Activated naive CD4-positive, alpha-beta T cell treated with anti-CD3 and anti-CD28 coated beads, Interleukin-2, amount 10 ng/mL, durations not matched to agents 7 days and 5 days (primary cell): ENCODE data around the gene TOM1L2.

Source experiments
- CTCF ChIA-PET: fragments of 350-600 bp; sonication (Branson Sonifier 250); formaldehyde crosslinking; loops from one replicate; lab custom pipeline; 2021; ENCODE audit warnings: antibody characterized with exemption; lab: Charles Lee
- DNase-seq: peaks from one replicate; pipeline ENCODE4 v3.0.0-alpha.2; 2020
- H3K27ac Mint-ChIP-seq: one replicate; pipeline ENCODE4 v1.8.0; 2021; ENCODE audit warnings: mild to moderate bottlenecking, moderate library complexity, mixed read lengths
- H3K27me3 Mint-ChIP-seq: one replicate; pipeline ENCODE4 v1.8.0; 2021; ENCODE audit warnings: mild to moderate bottlenecking, mixed read lengths
- H3K36me3 Mint-ChIP-seq: one replicate; pipeline ENCODE4 v1.8.0; 2021; ENCODE audit warnings: mixed read lengths
- H3K4me1 Mint-ChIP-seq: one replicate; pipeline ENCODE4 v1.8.0; 2021; ENCODE audit warnings: mixed read lengths
- H3K4me3 Mint-ChIP-seq: one replicate; pipeline ENCODE4 v1.8.0; 2021; ENCODE audit warnings: mild to moderate bottlenecking, moderate library complexity, mixed read lengths
- H3K9me3 Mint-ChIP-seq: one replicate; pipeline ENCODE4 v1.8.0; 2021; ENCODE audit warnings: mixed read lengths

Gene TOM1L2

GRCh38 chr17:17938388-17939107 lies 33.7 kb downstream of the TOM1L2 start:
- no peaks in the 10 kb centered on the region for H3K27me3 Mint-ChIP-seq
- no peaks in the 10 kb centered on the region for H3K36me3 Mint-ChIP-seq
- H3K9me3 Mint-ChIP-seq: no peaks in the 10 kb centered on the region
- no peak overlapping the region for H3K27ac Mint-ChIP-seq
- H3K4me3 Mint-ChIP-seq: no peak overlapping the region
- CTCF ChIA-PET: no interaction called here
- no peak for DNase-seq
- peaks cover 31% of the 10 kb centered on the region for H3K4me1 Mint-ChIP-seq

GRCh38 chr17:17937958-17938357 lies 34.2 kb downstream of the TOM1L2 start:
- CTCF ChIA-PET: no interaction called here
- H3K27me3 Mint-ChIP-seq: no peaks in the 10 kb centered on the region
- peaks cover 25% of the 10 kb centered on the region for H3K4me1 Mint-ChIP-seq
- no peak for DNase-seq
- H3K27ac Mint-ChIP-seq: no peak overlapping the region
- H3K4me3 Mint-ChIP-seq: no peak overlapping the region
- no peaks in the 10 kb centered on the region for H3K9me3 Mint-ChIP-seq
- H3K36me3 Mint-ChIP-seq: no peaks in the 10 kb centered on the region

GRCh38 chr17:17937201-17937853 lies 34.9 kb downstream of the TOM1L2 start:
- Mint-ChIP-seq H3K4me3 (no peak overlapping the region), H3K27me3 (no peaks in the 10 kb centered on the region), H3K4me1 (peaks cover 24% of the 10 kb centered on the region), H3K9me3 (no peaks in the 10 kb centered on the region), H3K27ac (no peak overlapping the region), H3K36me3 (no peaks in the 10 kb centered on the region)
- CTCF ChIA-PET: no interaction called here
- DNase-seq: no peak

GRCh38 chr17:17935321-17936271 lies 36.6 kb downstream of the TOM1L2 start:
- Mint-ChIP-seq H3K4me1 (peaks cover 24% of the 10 kb centered on the region), H3K27ac (no peak overlapping the region), H3K36me3 (no peaks in the 10 kb centered on the region), H3K9me3 (no peaks in the 10 kb centered on the region), H3K4me3 (no peak overlapping the region), H3K27me3 (no peaks in the 10 kb centered on the region)
- CTCF ChIA-PET: interaction anchor here (1.3 to 1.5 kb wide), 2 partner anchors 15 to 17 kb away, joined by 5 to 6 read pairs; no protein-coding TSS in a partner anchor
- DNase-seq: no peak

GRCh38 chr17:17934806-17935205 lies 37.4 kb downstream of the TOM1L2 start:
- Mint-ChIP-seq H3K9me3 (no peaks in the 10 kb centered on the region), H3K36me3 (no peaks in the 10 kb centered on the region), H3K27me3 (no peaks in the 10 kb centered on the region), H3K27ac (no peak overlapping the region), H3K4me3 (no peak overlapping the region), H3K4me1 (peaks cover 24% of the 10 kb centered on the region)
- CTCF ChIA-PET: interaction anchor here (1.3 to 1.5 kb wide), 2 partner anchors 14 to 16 kb away, joined by 5 to 6 read pairs; no protein-coding TSS in a partner anchor
- no peak for DNase-seq

GRCh38 chr17:17934214-17934613 lies 38.0 kb downstream of the TOM1L2 start:
- Mint-ChIP-seq H3K27me3 (no peaks in the 10 kb centered on the region), H3K27ac (no peak overlapping the region), H3K36me3 (no peaks in the 10 kb centered on the region), H3K4me1 (peaks cover 24% of the 10 kb centered on the region), H3K4me3 (no peak overlapping the region), H3K9me3 (no peaks in the 10 kb centered on the region)
- CTCF ChIA-PET: interaction anchor here (1.2 to 1.5 kb wide), 2 partner anchors 13 to 15 kb away, joined by 3 to 5 read pairs; no protein-coding TSS in a partner anchor
- no peak for DNase-seq

- CTCF ChIA-PET: interaction anchor here (1.2 kb wide), 1 partner anchor 14 kb away, joined by 3 read pairs; no protein-coding TSS in a partner anchor
- Mint-ChIP-seq H3K27ac (no peak overlapping the region), H3K36me3 (no peaks in the 10 kb centered on the region), H3K4me3 (no peak overlapping the region), H3K4me1 (peaks cover 24% of the 10 kb centered on the region), H3K27me3 (no peaks in the 10 kb centered on the region), H3K9me3 (no peaks in the 10 kb centered on the region)
- no peak for DNase-seq
These were observed 38.4 kb downstream of the TOM1L2 start for GRCh38 chr17:17933775-17934174.

GRCh38 chr17:17931159-17931558 lies 41.0 kb downstream of the TOM1L2 start:
- CTCF ChIA-PET: interaction anchor here (0.7 to 1.7 kb wide), 3 partner anchors 12 to 112 kb away, joined by 3 to 6 read pairs (median 3); no protein-coding TSS in a partner anchor
- no peak for DNase-seq
- Mint-ChIP-seq H3K4me3 (no peak overlapping the region), H3K27ac (no peak overlapping the region), H3K27me3 (no peaks in the 10 kb centered on the region), H3K4me1 (peaks cover 20% of the 10 kb centered on the region), H3K9me3 (no peaks in the 10 kb centered on the region), H3K36me3 (no peaks in the 10 kb centered on the region)

GRCh38 chr17:17930674-17931073 lies 41.5 kb downstream of the TOM1L2 start:
- CTCF ChIA-PET: interaction anchor here (0.7 kb wide), 1 partner anchor 112 kb away, joined by 3 read pairs; no protein-coding TSS in a partner anchor
- Mint-ChIP-seq H3K9me3 (no peaks in the 10 kb centered on the region), H3K27ac (no peak overlapping the region), H3K36me3 (no peaks in the 10 kb centered on the region), H3K4me3 (no peak overlapping the region), H3K4me1 (peaks cover 15% of the 10 kb centered on the region), H3K27me3 (no peaks in the 10 kb centered on the region)
- no peak for DNase-seq

- Mint-ChIP-seq H3K4me1 (peaks cover 7% of the 10 kb centered on the region), H3K27me3 (no peaks in the 10 kb centered on the region), H3K4me3 (no peak overlapping the region), H3K27ac (no peak overlapping the region), H3K36me3 (no peaks in the 10 kb centered on the region), H3K9me3 (no peaks in the 10 kb centered on the region)
- CTCF ChIA-PET: interaction anchor here (1.1 kb wide), 1 partner anchor 11 kb away, joined by 3 read pairs; no protein-coding TSS in a partner anchor
- no peak for DNase-seq
These were observed 42.4 kb downstream of the TOM1L2 start for GRCh38 chr17:17929655-17930380.

GRCh38 chr17:17928398-17929287 lies 43.6 kb downstream of the TOM1L2 start:
- H3K27me3 Mint-ChIP-seq: no peaks in the 10 kb centered on the region
- no peak for DNase-seq
- H3K4me3 Mint-ChIP-seq: no peak overlapping the region
- no peak overlapping the region for H3K27ac Mint-ChIP-seq
- no peaks in the 10 kb centered on the region for H3K4me1 Mint-ChIP-seq
- CTCF ChIA-PET: interaction anchor here (1.0 to 1.1 kb wide), 2 partner anchors 9 to 105 kb away, joined by 3 read pairs; no protein-coding TSS in a partner anchor
- H3K36me3 Mint-ChIP-seq: no peaks in the 10 kb centered on the region
- H3K9me3 Mint-ChIP-seq: no peaks in the 10 kb centered on the region

GRCh38 chr17:17926840-17927449 lies 45.3 kb downstream of the TOM1L2 start:
- Mint-ChIP-seq H3K9me3 (no peaks in the 10 kb centered on the region), H3K36me3 (no peaks in the 10 kb centered on the region), H3K27ac (no peak overlapping the region), H3K4me1 (no peaks in the 10 kb centered on the region), H3K27me3 (no peaks in the 10 kb centered on the region), H3K4me3 (no peak overlapping the region)
- CTCF ChIA-PET: interaction anchor here (1.2 to 2.0 kb wide), 4 partner anchors 9 to 36 kb away, joined by 3 to 4 read pairs (median 4); no protein-coding TSS in a partner anchor
- no peak for DNase-seq
